Activated CD8-positive, alpha-beta memory T cell treated with anti-CD3 and anti-CD28 coated beads for 48 hours (primary cell): ENCODE measurements around the gene ABHD17B.

ENCODE experiments used
- DNase-seq, 3 experiments: peaks; one replicate each; pipeline ENCODE4 v3.0.0-alpha.2; 2020; ENCODE audit warnings: low read depth in 2 of 3, low spot score in 2 of 3

ABHD17B gene

DNA sequence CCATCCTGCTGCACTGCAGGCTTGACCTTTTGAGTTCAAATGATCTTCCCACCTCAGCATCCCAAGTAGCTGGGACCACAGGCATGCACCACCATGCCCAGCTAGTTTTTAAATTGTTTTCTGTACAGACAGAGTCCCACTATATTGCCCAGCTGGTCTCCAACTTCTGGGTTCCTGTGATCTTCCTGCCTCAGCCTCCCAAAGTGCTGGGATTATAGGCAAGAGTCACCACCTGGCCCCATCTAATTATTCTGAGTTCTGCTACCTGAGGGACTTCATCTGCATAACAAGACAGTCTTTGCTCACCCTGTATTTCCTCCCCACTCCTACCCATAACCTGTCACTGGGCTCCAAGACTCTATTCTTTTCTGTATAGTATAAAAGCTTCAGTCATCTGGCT, 88.1 kb downstream of the ABHD17B start:
- no peak for DNase-seq

DNA sequence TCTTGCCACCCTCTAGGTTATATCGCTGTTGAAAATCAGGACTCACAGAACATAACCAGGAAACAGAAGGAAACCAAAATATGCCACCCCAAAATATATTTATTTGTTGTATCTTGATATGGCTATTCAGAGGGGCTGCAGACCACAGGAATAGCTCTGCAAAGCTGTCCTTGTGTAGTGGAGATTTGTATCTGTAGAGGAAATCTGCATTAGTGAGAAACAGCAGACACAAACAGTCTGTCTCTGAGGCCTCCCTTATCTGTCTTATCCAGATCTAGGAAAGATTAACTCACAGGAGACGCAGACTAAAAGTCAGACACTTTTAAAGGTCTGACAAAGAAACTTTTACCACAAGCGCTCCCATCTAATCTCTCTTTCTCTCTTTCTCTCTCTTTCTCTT, 88.5 kb downstream of the ABHD17B start:
- DNase-seq = no peak

- no peak for DNase-seq
These were observed 89.6 kb downstream of the ABHD17B start for GRCh38 chr9:71821405-71821804.

DNA sequence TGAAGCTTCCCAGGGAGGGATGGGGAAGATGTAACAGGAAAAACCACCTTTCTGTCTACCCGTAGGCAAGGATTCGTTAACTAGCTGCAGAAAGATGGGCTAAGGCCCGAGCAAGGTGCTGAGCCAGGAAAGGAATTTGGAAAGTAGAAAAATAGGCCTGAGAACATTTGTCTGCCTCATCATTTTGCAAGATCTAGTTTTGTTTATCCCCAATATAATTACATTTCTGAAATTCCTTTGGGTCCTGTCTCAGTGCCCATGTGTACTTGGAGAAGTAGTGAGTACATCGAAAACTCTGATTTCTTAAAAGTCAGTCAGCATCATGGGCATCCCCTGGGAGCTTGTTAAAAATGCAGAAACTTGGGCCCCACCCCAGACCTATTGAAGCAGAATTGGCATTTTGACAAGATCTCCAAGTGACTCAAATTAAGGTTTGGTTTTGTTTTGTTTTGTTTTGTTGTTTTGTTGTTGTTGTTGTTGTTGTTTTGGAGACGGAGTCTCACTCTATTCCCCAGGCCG, 90.5 kb downstream of the ABHD17B start:
- no peak for DNase-seq

DNA sequence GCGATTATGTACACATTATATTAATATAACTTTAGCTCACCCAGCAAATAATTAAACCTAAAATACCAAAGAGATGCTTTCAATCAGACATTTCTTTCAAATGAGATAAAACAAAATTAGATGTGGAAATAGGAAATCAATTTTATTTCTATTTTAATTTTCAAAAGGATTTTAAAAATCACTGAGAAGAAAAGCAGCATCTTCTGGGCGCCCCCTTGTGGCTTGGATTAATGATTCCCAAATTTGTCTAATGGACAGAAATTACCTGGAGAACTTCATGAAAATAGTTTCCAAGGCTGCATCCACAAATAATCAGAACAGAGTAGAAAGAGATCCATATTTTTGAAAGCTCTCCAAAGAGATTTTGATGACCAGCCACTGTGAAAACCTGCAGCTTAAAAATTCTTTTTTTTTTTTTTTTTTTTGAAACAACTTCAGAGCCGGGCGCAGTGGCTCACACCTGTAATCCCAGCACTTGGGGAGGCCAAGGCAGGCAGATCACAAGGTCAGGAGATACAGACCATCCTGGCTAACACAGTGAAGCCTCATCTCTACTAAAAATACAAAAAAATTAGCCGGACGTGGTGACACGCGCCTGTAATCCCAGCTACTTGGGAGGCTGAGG, 91.8 kb downstream of the ABHD17B start:
- DNase-seq = no peak

DNA sequence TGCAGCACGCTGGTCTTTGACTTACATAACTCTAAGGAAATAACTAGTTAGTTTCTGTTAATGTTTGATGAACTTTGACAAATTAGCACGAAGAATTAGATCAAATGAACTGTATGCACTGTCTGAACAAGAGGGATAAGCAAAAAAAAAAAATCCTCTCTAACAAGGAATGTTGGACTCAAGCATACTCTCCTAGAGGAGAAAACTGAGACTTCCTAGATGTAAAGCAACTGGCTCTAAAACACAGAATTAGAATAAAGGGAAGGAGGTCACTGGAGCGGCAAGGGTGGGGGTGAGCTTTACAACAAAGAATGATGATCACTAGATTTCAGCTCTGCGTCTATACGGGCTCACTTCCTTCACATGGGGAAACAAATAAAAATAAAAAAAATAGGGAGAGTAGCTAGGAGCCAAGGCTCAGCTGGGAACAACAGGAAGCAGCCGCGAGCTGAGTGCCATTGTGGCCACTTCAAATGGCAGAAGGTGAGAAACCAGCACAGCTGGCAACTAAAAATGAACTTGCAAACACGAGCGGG, 94.0 kb downstream of the ABHD17B start:
- no peak for DNase-seq
